Measurements from ENCODE around the gene DGKD. TPM values are rescaled to one million over a fixed set of nuclear protein-coding genes. Genes with fewer than 3 reads are reported as not detected.
A peak's percentile ranks its signal among the peaks of the same experiment; 100 is the strongest.

Gene DGKD
- total and polyA plus RNA-seq, 2 donors from 2014 or later: 2.6 to 32.3 TPM

GRCh38 chr2:233485726-233486125, 131.4 kb downstream of the DGKD start:
- intact Hi-C loops (cut with DNase I): no loop called here
- DNase-seq: peak in 1 of 5 donors; percentile 67
- no peak overlapping the region for H3K27ac ChIP-seq (ENCODE audit: low read depth in 2 of 2, low read length in 2 of 2)

GRCh38 chr2:233486357-233486756, 132.1 kb downstream of the DGKD start:
- peaks cover 0 to 38% (median 25%) of the 10 kb centered on the region in 3 donors for H3K36me3 ChIP-seq (ENCODE audit: control insufficient read depth in 2 of 3, insufficient read depth in 3 of 3, low read length in 3 of 3)
- no peak overlapping the region for H3K4me3 ChIP-seq (ENCODE audit: low read length in 3 of 3)
- H3K27ac ChIP-seq (ENCODE audit: low read depth in 2 of 2, low read length in 2 of 2): no peak overlapping the region
- FAIRE-seq (no peak), DNase-seq (no peak)
- no peaks in the 10 kb centered on the region for H3K9me3 ChIP-seq (ENCODE audit: control insufficient read depth in 2 of 3, insufficient read depth in 1 of 3, low read length in 3 of 3)
- no peaks in the 10 kb centered on the region for H3K4me1 ChIP-seq (ENCODE audit: control insufficient read depth in 2 of 3, insufficient read depth in 2 of 3, low read depth in 1 of 3, low read length in 3 of 3)
- no peak overlapping the region for H3K9ac ChIP-seq (ENCODE audit: low read length in 3 of 3)
- no peak for TF ChIP-seq CTCF (IDR thresholded peaks at IDR 0.05; ENCODE audit: borderline replicate concordance, extremely low read depth, insufficient read depth)
- intact Hi-C loops (cut with DNase I): no loop called here
- H3K27me3 ChIP-seq (ENCODE audit: control insufficient read depth, insufficient read depth, low read length): no peaks in the 10 kb centered on the region

More at GRCh38 chr2:233485726-233486125, 131.4 kb downstream of the DGKD start:
- Histone ChIP-seq H3K9me3 (ENCODE audit: control insufficient read depth in 2 of 3, insufficient read depth in 1 of 3, low read length in 3 of 3) (no peaks in the 10 kb centered on the region), H3K36me3 (ENCODE audit: control insufficient read depth in 2 of 3, insufficient read depth in 3 of 3, low read length in 3 of 3) (peaks cover 0 to 33% (median 24%) of the 10 kb centered on the region in 3 donors), H3K9ac (ENCODE audit: low read length in 3 of 3) (no peak overlapping the region), H3K27me3 (ENCODE audit: control insufficient read depth, insufficient read depth, low read length) (no peaks in the 10 kb centered on the region), H3K4me3 (ENCODE audit: low read length in 3 of 3) (no peak overlapping the region), H3K4me1 (ENCODE audit: control insufficient read depth in 2 of 3, insufficient read depth in 2 of 3, low read depth in 1 of 3, low read length in 3 of 3) (no peaks in the 10 kb centered on the region)
- FAIRE-seq: no peak
- TF ChIP-seq CTCF (IDR thresholded peaks at IDR 0.05; ENCODE audit: borderline replicate concordance, extremely low read depth, insufficient read depth): no peak

GRCh38 chr2:233486778-233487552, 132.7 kb downstream of the DGKD start:
- Histone ChIP-seq H3K4me1 (ENCODE audit: control insufficient read depth in 2 of 3, insufficient read depth in 2 of 3, low read depth in 1 of 3, low read length in 3 of 3) (no peaks in the 10 kb centered on the region), H3K4me3 (ENCODE audit: low read length in 3 of 3) (no peak overlapping the region), H3K36me3 (ENCODE audit: control insufficient read depth in 2 of 3, insufficient read depth in 3 of 3, low read length in 3 of 3) (peaks cover 0 to 42% (median 29%) of the 10 kb centered on the region in 3 donors), H3K27me3 (ENCODE audit: control insufficient read depth, insufficient read depth, low read length) (no peaks in the 10 kb centered on the region), H3K9ac (ENCODE audit: low read length in 3 of 3) (no peak overlapping the region), H3K27ac (ENCODE audit: low read depth in 2 of 2, low read length in 2 of 2) (peak overlapping the region in 1 of 2 donors; percentile 29), H3K9me3 (ENCODE audit: control insufficient read depth in 2 of 3, insufficient read depth in 1 of 3, low read length in 3 of 3) (no peaks in the 10 kb centered on the region)
- TF ChIP-seq CTCF (IDR thresholded peaks at IDR 0.05; ENCODE audit: borderline replicate concordance, extremely low read depth, insufficient read depth): no peak
- intact Hi-C loops (cut with DNase I): no loop called here
- FAIRE-seq: no peak
- peak in 2 of 5 donors; percentile 25 to 51 for DNase-seq

All from kidney (tissue), 14 donors.